Bronchial epithelial cell (primary cell): ENCODE data around the gene TMEM208. TPM values are rescaled to one million over a fixed set of nuclear protein-coding genes. Genes with fewer than 3 reads are reported as not detected.
A peak's percentile ranks its signal among the peaks of the same experiment; 100 is the strongest.

Source experiments
- DNase-seq: peaks from one replicate; pipeline ENCODE4 v3.0.0-alpha.2; 2010; ENCODE audit warnings: low read depth
- FAIRE-seq: peaks from 2 replicates; lab custom pipeline; 2011; peaks lifted over from hg19 to GRCh38; lab: Jason Lieb, UNC
- H3K27me3 ChIP-seq: 2 replicates; pipeline ENCODE4 v1.5.1; 2011; ENCODE audit warnings: low read length; ENCODE audit not compliant: control insufficient read depth, insufficient read depth
- H3K36me3 ChIP-seq: 2 replicates; pipeline ENCODE4 v1.5.1; 2011; ENCODE audit warnings: low read length; ENCODE audit not compliant: control insufficient read depth, insufficient read depth
- H3K4me3 ChIP-seq: 2 replicates; pipeline ENCODE4 v1.5.1; 2011; ENCODE audit warnings: mild to moderate bottlenecking, low read depth, low read length, control low read depth
- CTCF ChIP-seq: IDR thresholded peaks from 2 replicates; pipeline ENCODE4 v1.5.1; 2011; ENCODE audit warnings: mild to moderate bottlenecking, moderate library complexity, low read length, control low read depth, inconsistent platforms; ENCODE audit not compliant: insufficient read depth, severe bottlenecking
- total RNA-seq: library from RNA; depleted of rRNA; stranded (reverse); fragments of >200 nt; gene quantifications from 2 replicates; pipeline ENCODE4 v1.2.1, GENCODE V29; 2014

TMEM208 gene
- total RNA-seq, 1 donor from 2014 or later = 56.9 TPM

GRCh38 chr16:67185651-67186134 lies 41.2 kb upstream of the TMEM208 start:
- TF ChIP-seq CTCF = no peak
- H3K27me3 ChIP-seq = no peaks in the 10 kb centered on the region
- no peaks in the 10 kb centered on the region for H3K36me3 ChIP-seq
- FAIRE-seq (peak; percentile 86), DNase-seq (no peak)
- no peak overlapping the region for H3K4me3 ChIP-seq

GRCh38 chr16:67186550-67186950 lies 40.4 kb upstream of the TMEM208 start:
- Histone ChIP-seq H3K27me3 (no peaks in the 10 kb centered on the region), H3K36me3 (no peaks in the 10 kb centered on the region), H3K4me3 (no peak overlapping the region)
- no peak for FAIRE-seq
- DNase-seq = peak; percentile 35
- no peak for TF ChIP-seq CTCF

GRCh38 chr16:67187175-67187890 lies 39.6 kb upstream of the TMEM208 start:
- no peak for DNase-seq
- FAIRE-seq = no peak

GRCh38 chr16:67188323-67188722 lies 38.6 kb upstream of the TMEM208 start:
- H3K4me3 ChIP-seq = no peak overlapping the region
- FAIRE-seq (no peak), DNase-seq (no peak)
- H3K36me3 ChIP-seq = peaks cover 3% of the 10 kb centered on the region
- no peak for TF ChIP-seq CTCF
- no peaks in the 10 kb centered on the region for H3K27me3 ChIP-seq

More at GRCh38 chr16:67187175-67187890, 39.6 kb upstream of the TMEM208 start:
- Histone ChIP-seq H3K4me3 (no peak overlapping the region), H3K27me3 (no peaks in the 10 kb centered on the region), H3K36me3 (no peaks in the 10 kb centered on the region)
- TF ChIP-seq CTCF = no peak

- no peak for TF ChIP-seq CTCF
- no peak overlapping the region for H3K4me3 ChIP-seq
- H3K36me3 ChIP-seq = peaks cover 7% of the 10 kb centered on the region
- DNase-seq (no peak), FAIRE-seq (no peak)
- no peaks in the 10 kb centered on the region for H3K27me3 ChIP-seq
Observed at GRCh38 chr16:67188798-67189197, 38.1 kb upstream of the TMEM208 start.
